Measurements from ENCODE around the gene ABHD12. TPM values are rescaled to one million over a fixed set of nuclear protein-coding genes. Genes with fewer than 3 reads are reported as not detected.

ABHD12 gene
- total RNA-seq, 1 experiment from 2014 or later = 48.3 TPM

DNA sequence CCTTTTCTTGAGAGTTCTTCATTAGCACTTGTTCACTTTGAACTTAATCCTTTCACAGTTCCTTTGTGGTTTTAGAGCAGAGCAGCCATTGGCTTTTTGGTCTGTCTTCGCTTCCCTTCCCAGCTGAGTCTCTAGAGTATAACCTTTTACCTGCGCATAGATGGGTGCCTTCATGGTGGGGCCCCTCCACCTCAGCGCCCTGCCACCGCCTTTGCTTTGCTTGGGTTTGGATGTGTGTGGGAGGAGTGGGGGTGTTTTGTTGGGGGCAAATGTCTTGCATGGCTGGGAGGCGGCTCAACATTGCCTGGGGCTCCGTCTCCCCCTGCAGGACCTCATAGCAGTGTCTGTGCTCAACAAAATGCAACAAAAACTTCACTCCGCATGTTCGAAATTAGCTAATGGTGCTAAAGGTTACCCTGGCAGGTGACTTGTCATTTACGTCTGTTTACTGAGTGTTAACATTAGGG lies 130.8 kb downstream of the ABHD12 start:
- peaks cover 42% of the 10 kb centered on the region for H3K79me2 ChIP-seq (ENCODE audit: low read length)
- no peak overlapping the region for H3K27ac ChIP-seq (ENCODE audit: low read length)
- H3K36me3 ChIP-seq (ENCODE audit: low read depth, low read length) = peaks cover 42% of the 10 kb centered on the region
- no TSS peak for BruUV-seq (replicated peaks)
- H4K20me1 ChIP-seq (ENCODE audit: low read length) = peaks cover 38% of the 10 kb centered on the region
- no peak overlapping the region for H3K4me2 ChIP-seq (ENCODE audit: low read length)
- 0 out of 2 replicates have a peak, but pooled peaks cover 5% of the 10 kb centered on the region for H3K4me1 ChIP-seq (ENCODE audit: insufficient read depth, low read length)
- H3K4me3 ChIP-seq (ENCODE audit: low read length) = no peak overlapping the region
- no peaks in the 10 kb centered on the region for H3K27me3 ChIP-seq (ENCODE audit: low read length)
- H3F3A ChIP-seq (ENCODE audit: low read length, unreplicated experiment) = no peaks in the 10 kb centered on the region
- H3K9ac ChIP-seq (ENCODE audit: low read length) = no peak overlapping the region
- no peak overlapping the region for H2AFZ ChIP-seq (ENCODE audit: low read length)
- ATAC-seq (no peak), DNase-seq (no peak)
- no peaks in the 10 kb centered on the region for H3K9me3 ChIP-seq (ENCODE audit: low read length)
- no peaks in the 10 kb centered on the region for H3K9me2 ChIP-seq (replicated peaks; ENCODE audit: low read length)
- ChIA-PET POLR2A (ENCODE audit: unreplicated experiment) (no interaction called here), CTCF (no interaction called here)
- TF ChIP-seq EZH2 (IDR thresholded peaks at IDR 0.05; ENCODE audit: low read length, unreplicated experiment) = no peak
- TF ChIP-seq, protein P1, sequence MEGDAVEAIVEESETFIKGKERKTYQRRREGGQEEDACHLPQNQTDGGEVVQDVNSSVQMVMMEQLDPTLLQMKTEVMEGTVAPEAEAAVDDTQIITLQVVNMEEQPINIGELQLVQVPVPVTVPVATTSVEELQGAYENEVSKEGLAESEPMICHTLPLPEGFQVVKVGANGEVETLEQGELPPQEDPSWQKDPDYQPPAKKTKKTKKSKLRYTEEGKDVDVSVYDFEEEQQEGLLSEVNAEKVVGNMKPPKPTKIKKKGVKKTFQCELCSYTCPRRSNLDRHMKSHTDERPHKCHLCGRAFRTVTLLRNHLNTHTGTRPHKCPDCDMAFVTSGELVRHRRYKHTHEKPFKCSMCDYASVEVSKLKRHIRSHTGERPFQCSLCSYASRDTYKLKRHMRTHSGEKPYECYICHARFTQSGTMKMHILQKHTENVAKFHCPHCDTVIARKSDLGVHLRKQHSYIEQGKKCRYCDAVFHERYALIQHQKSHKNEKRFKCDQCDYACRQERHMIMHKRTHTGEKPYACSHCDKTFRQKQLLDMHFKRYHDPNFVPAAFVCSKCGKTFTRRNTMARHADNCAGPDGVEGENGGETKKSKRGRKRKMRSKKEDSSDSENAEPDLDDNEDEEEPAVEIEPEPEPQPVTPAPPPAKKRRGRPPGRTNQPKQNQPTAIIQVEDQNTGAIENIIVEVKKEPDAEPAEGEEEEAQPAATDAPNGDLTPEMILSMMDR (conservative IDR thresholded peaks at IDR 0.05; ENCODE audit: low read depth, low read length) = no peak
- TF ChIP-seq EZH2phosphoT487 (IDR thresholded peaks at IDR 0.05; ENCODE audit: borderline replicate concordance, low read length) = no peak
- intact Hi-C loops (cut with micrococcal nuclease) = no loop called here

DNA sequence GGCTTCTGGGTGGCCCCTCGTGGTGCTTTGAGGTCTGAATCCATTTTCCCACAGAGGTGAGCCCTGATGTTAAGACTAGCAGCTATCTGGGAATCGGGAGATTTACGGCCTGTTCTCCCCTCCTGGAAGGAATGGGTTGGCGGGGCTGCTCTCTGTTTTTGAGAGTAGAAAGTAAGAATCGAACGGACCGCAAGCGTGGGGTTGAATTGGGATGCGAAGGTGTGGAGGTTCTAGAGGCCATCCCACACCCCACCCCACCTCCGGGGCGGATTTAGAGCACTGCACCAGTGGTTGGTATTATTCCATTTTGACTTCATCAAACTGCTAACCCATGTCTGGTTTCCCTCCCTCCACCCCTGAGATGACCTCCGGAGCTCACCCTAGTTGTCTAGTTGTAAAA lies 131.3 kb downstream of the ABHD12 start:
- Histone ChIP-seq H3K4me1 (ENCODE audit: insufficient read depth, low read length) (0 out of 2 replicates have a peak, but pooled peaks cover 9% of the 10 kb centered on the region), H3K9me2 (replicated peaks; ENCODE audit: low read length) (no peaks in the 10 kb centered on the region), H3K36me3 (ENCODE audit: low read depth, low read length) (peaks cover 42% of the 10 kb centered on the region), H3F3A (ENCODE audit: low read length, unreplicated experiment) (no peaks in the 10 kb centered on the region), H3K27me3 (ENCODE audit: low read length) (no peaks in the 10 kb centered on the region), H3K9ac (ENCODE audit: low read length) (no peak overlapping the region), H3K4me2 (ENCODE audit: low read length) (no peak overlapping the region), H3K27ac (ENCODE audit: low read length) (no peak overlapping the region), H3K79me2 (ENCODE audit: low read length) (peaks cover 46% of the 10 kb centered on the region), H3K9me3 (ENCODE audit: low read length) (no peaks in the 10 kb centered on the region), H2AFZ (ENCODE audit: low read length) (no peak overlapping the region), H4K20me1 (ENCODE audit: low read length) (peaks cover 42% of the 10 kb centered on the region), H3K4me3 (ENCODE audit: low read length) (no peak overlapping the region)
- POLR2A ChIA-PET (ENCODE audit: unreplicated experiment) = no interaction called here
- CTCF ChIA-PET = no interaction called here
- no peak for ATAC-seq
- DNase-seq = no peak
- TF ChIP-seq EZH2 (IDR thresholded peaks at IDR 0.05; ENCODE audit: low read length, unreplicated experiment) (no peak), EZH2phosphoT487 (IDR thresholded peaks at IDR 0.05; ENCODE audit: borderline replicate concordance, low read length) (no peak)
- TF ChIP-seq, protein P1 (conservative IDR thresholded peaks at IDR 0.05; ENCODE audit: low read depth, low read length) = no peak
- intact Hi-C loops (cut with micrococcal nuclease) = no loop called here
- no TSS peak for BruUV-seq (replicated peaks)

DNA sequence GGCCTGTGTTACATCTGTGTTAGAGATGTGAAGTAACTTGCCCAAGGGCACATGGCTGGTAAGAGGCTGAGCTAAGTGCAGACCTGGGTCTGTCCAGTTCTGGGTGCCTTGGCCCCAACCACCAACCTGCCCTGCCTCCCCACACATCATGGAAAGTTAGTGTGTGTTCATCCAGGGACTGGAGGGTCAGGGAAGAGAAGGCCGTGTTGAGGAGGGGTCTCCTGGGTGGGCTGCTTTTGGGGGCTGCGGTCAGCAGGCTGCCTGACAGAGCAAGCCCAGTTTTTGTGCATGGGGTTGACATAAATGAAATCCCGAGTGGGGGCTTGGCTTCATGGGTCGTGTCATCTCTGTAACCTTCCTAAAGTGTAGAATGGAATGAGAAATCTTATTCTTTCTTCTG lies 131.8 kb downstream of the ABHD12 start:
- Histone ChIP-seq H3K9ac (ENCODE audit: low read length) (no peak overlapping the region), H3K27me3 (ENCODE audit: low read length) (no peaks in the 10 kb centered on the region), H3K27ac (ENCODE audit: low read length) (no peak overlapping the region), H3K9me3 (ENCODE audit: low read length) (no peaks in the 10 kb centered on the region), H4K20me1 (ENCODE audit: low read length) (peaks cover 44% of the 10 kb centered on the region), H3K9me2 (replicated peaks; ENCODE audit: low read length) (no peaks in the 10 kb centered on the region), H3K4me3 (ENCODE audit: low read length) (no peak overlapping the region), H3K4me2 (ENCODE audit: low read length) (no peak overlapping the region), H3F3A (ENCODE audit: low read length, unreplicated experiment) (no peaks in the 10 kb centered on the region), H3K36me3 (ENCODE audit: low read depth, low read length) (peaks cover 42% of the 10 kb centered on the region), H3K79me2 (ENCODE audit: low read length) (peaks cover 52% of the 10 kb centered on the region), H2AFZ (ENCODE audit: low read length) (no peak overlapping the region), H3K4me1 (ENCODE audit: insufficient read depth, low read length) (0 out of 2 replicates have a peak, but pooled peaks cover 9% of the 10 kb centered on the region)
- DNase-seq = no peak
- CTCF ChIA-PET = no interaction called here
- BruUV-seq (replicated peaks) = no TSS peak
- no peak for ATAC-seq
- TF ChIP-seq EZH2 (IDR thresholded peaks at IDR 0.05; ENCODE audit: low read length, unreplicated experiment) (no peak), EZH2phosphoT487 (IDR thresholded peaks at IDR 0.05; ENCODE audit: borderline replicate concordance, low read length) (no peak)
- TF ChIP-seq, protein P1 (conservative IDR thresholded peaks at IDR 0.05; ENCODE audit: low read depth, low read length) = no peak
- intact Hi-C loops (cut with micrococcal nuclease) = no loop called here
- POLR2A ChIA-PET (ENCODE audit: unreplicated experiment) = no interaction called here

Data from PC-3 (cell line).